GM12878 (cell line): ENCODE measurements around the gene APOA4. TPM values are rescaled to one million over a fixed set of nuclear protein-coding genes. Genes with fewer than 3 reads are reported as not detected.

Experiments
- BMI1 ChIP-seq: fragments of 450-650 bp; IDR thresholded peaks from 2 replicates; pipeline ENCODE4 v1.6.1; 2016; ENCODE audit warnings: mild to moderate bottlenecking, moderate library complexity, borderline replicate concordance
- CHD1 ChIP-seq: IDR thresholded peaks from 2 replicates; pipeline ENCODE4 v1.6.1; 2012; ENCODE audit warnings: low read depth, low read length, improper control_type of control experiment
- E4F1 ChIP-seq: fragments of 450-650 bp; IDR thresholded peaks from 2 replicates; pipeline ENCODE4 v1.6.1; 2018; ENCODE audit warnings: borderline replicate concordance, mild to moderate bottlenecking; ENCODE audit not compliant: partially characterized antibody
- ESRRA ChIP-seq: IDR thresholded peaks from 2 replicates; pipeline ENCODE4 v1.6.1; 2012; ENCODE audit warnings: mild to moderate bottlenecking, low read length, improper control_type of control experiment
- FOXK2 ChIP-seq: fragments of 450-650 bp; IDR thresholded peaks from 2 replicates; pipeline ENCODE4 v1.6.1; 2017; ENCODE audit warnings: mild to moderate bottlenecking, moderate library complexity
- GATAD2B ChIP-seq: fragments of 450-650 bp; conservative IDR thresholded peaks from 2 replicates; pipeline ENCODE4 v1.6.1; 2017; ENCODE audit warnings: low read depth, mild to moderate bottlenecking, moderate library complexity
- IRF4 ChIP-seq: IDR thresholded peaks from 2 replicates; pipeline ENCODE4 v1.6.1; 2011; ENCODE audit warnings: low read depth, low read length
- IRF5 ChIP-seq: fragments of 450-650 bp; IDR thresholded peaks from 2 replicates; pipeline ENCODE4 v1.6.1; 2017; ENCODE audit warnings: borderline replicate concordance
- LARP7 ChIP-seq: fragments of 450-650 bp; IDR thresholded peaks from 2 replicates; pipeline ENCODE4 v1.6.1; 2017; ENCODE audit warnings: mild to moderate bottlenecking
- MTA3 ChIP-seq: IDR thresholded peaks from 2 replicates; pipeline ENCODE4 v1.6.1; 2012; ENCODE audit warnings: low read length, inconsistent platforms, borderline replicate concordance
- NKRF ChIP-seq: fragments of 450-650 bp; conservative IDR thresholded peaks from 2 replicates; pipeline ENCODE4 v1.6.1; 2017; ENCODE audit warnings: mild to moderate bottlenecking, moderate library complexity
- PAX8 ChIP-seq: fragments of 450-650 bp; IDR thresholded peaks from 2 replicates; pipeline ENCODE4 v1.6.1; 2017; ENCODE audit warnings: mild to moderate bottlenecking, moderate library complexity
- RAD21 ChIP-seq: IDR thresholded peaks from 2 replicates; pipeline ENCODE4 v1.6.1; 2011; ENCODE audit warnings: mild to moderate bottlenecking, low read depth, low read length, moderate library complexity; ENCODE audit not compliant: insufficient read depth
- REST ChIP-seq: IDR thresholded peaks from 2 replicates; pipeline ENCODE4 v1.6.1; 2012; ENCODE audit warnings: mild to moderate bottlenecking, low read depth, low read length
- SUZ12 ChIP-seq: fragments of 200-600 bp; sonication (generic); IDR thresholded peaks from one replicate; pipeline ENCODE4 v1.6.1; 2018; ENCODE audit warnings: antibody characterized with exemption, mild to moderate bottlenecking; ENCODE audit not compliant: unreplicated experiment
- ZNF274 ChIP-seq: IDR thresholded peaks from one replicate; pipeline ENCODE4 v1.8.0; 2011; ENCODE audit not compliant: insufficient read length, insufficient read depth
- ZSCAN29 ChIP-seq: fragments of 450-650 bp; IDR thresholded peaks from 2 replicates; pipeline ENCODE4 v1.6.1; 2017; ENCODE audit warnings: mild to moderate bottlenecking, moderate library complexity
- polyA plus RNA-seq, 11 experiments: library from polyadenylated mRNA; depleted of rRNA in 4 of 11; unstranded in 6 of 11; stranded (reverse) in 5 of 11; fragments of >200 nt; fragmentation: Nextera tagmentation in 4 of 11; fragmentation: Illumina TruSeq in 1 of 11; extraction: Ambion mirVana in 4 of 11; extraction: Trizol in 1 of 11; gene quantifications; 1 replicate in 1 of 11; 2 replicates in 10 of 11; pipeline versions ENCODE4 v1.2.1 to v1.2.3, GENCODE V29; 2011 to 2016; ENCODE audit warnings: inconsistent platforms in 2 of 11, missing spikeins in 2 of 11, low read depth in 1 of 11
- total RNA-seq, 4 experiments: library from RNA; depleted of rRNA in 3 of 4; stranded (reverse); fragments of >200 nt in 3 of 4; fragmentation: Illumina TruSeq in 1 of 4; extraction: Trizol in 1 of 4; gene quantifications; 2 replicates each; pipeline versions ENCODE4 v1.2.1 to v1.2.3, GENCODE V29; 2013 to 2021
- TF ChIP-seq, protein P1 (sequence below): IDR thresholded peaks from 2 replicates; pipeline ENCODE4 v1.6.1; 2011; ENCODE audit warnings: low read depth, low read length, improper control_type of control experiment, borderline replicate concordance
- TF ChIP-seq, protein P2 (sequence below): fragments of 150-350 bp; IDR thresholded peaks from 2 replicates; pipeline ENCODE4 v1.6.1; 2014; ENCODE audit warnings: mild to moderate bottlenecking, low read depth, low read length

The APOA4 gene
- total and polyA plus RNA-seq, 10 of the 15 experiments (the other 5 are each of a cell fraction or from before 2014, with no cell fraction given), result not detected

GRCh38 chr11:116853461-116854073 lies 30.5 kb upstream of the APOA4 start (continued):
- no peak for TF ChIP-seq REST
- TF ChIP-seq LARP7, result no peak
- no peak for TF ChIP-seq ZNF274
- no peak for TF ChIP-seq IRF4
- no peak for TF ChIP-seq E4F1
- TF ChIP-seq GATAD2B, result no peak
- TF ChIP-seq IRF5, result no peak
- TF ChIP-seq, protein P1, sequence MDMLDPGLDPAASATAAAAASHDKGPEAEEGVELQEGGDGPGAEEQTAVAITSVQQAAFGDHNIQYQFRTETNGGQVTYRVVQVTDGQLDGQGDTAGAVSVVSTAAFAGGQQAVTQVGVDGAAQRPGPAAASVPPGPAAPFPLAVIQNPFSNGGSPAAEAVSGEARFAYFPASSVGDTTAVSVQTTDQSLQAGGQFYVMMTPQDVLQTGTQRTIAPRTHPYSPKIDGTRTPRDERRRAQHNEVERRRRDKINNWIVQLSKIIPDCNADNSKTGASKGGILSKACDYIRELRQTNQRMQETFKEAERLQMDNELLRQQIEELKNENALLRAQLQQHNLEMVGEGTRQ, result no peak
- TF ChIP-seq ZSCAN29, result 0 out of 2 replicates have a peak, but pooled peaks have one; percentile 69
- peak; percentile 58; the same call in 1 of the 2 replicates for TF ChIP-seq MTA3
- no peak for TF ChIP-seq RAD21
- TF ChIP-seq BMI1, result no peak
- TF ChIP-seq PAX8, result no peak
- TF ChIP-seq FOXK2, result no peak
- no peak for TF ChIP-seq SUZ12
- no peak for TF ChIP-seq ESRRA
- TF ChIP-seq CHD1, result no peak
- TF ChIP-seq, protein P2, sequence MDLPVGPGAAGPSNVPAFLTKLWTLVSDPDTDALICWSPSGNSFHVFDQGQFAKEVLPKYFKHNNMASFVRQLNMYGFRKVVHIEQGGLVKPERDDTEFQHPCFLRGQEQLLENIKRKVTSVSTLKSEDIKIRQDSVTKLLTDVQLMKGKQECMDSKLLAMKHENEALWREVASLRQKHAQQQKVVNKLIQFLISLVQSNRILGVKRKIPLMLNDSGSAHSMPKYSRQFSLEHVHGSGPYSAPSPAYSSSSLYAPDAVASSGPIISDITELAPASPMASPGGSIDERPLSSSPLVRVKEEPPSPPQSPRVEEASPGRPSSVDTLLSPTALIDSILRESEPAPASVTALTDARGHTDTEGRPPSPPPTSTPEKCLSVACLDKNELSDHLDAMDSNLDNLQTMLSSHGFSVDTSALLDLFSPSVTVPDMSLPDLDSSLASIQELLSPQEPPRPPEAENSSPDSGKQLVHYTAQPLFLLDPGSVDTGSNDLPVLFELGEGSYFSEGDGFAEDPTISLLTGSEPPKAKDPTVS, result no peak
- TF ChIP-seq NKRF, result no peak
